Middle frontal gyrus (tissue), 1 donor: Measurements from ENCODE around the gene ANKRD13A.
A peak's percentile ranks its signal among the peaks of the same experiment; 100 is the strongest.

ENCODE experiments used
- DNase-seq: peaks from one replicate; pipeline ENCODE4 v3.0.0-alpha.2; 2015; ENCODE audit warnings: low spot score; ENCODE audit errors: extremely low spot score

The ANKRD13A gene

GRCh38 chr12:109998904-109999648 is at the start of gene ANKRD13A:
TSS of gene ANKRD13A (plus strand) at chr12:109999430. CDS start at chr12:109999689, 259 bp downstream.
- DNase-seq, result peak; percentile 72

GRCh38 chr12:109950625-109951024 is 48.6 kb upstream of the ANKRD13A start:
- no peak for DNase-seq

- no peak for DNase-seq
Measured at GRCh38 chr12:109951136-109951535, 48.1 kb upstream of the ANKRD13A start.

DNA sequence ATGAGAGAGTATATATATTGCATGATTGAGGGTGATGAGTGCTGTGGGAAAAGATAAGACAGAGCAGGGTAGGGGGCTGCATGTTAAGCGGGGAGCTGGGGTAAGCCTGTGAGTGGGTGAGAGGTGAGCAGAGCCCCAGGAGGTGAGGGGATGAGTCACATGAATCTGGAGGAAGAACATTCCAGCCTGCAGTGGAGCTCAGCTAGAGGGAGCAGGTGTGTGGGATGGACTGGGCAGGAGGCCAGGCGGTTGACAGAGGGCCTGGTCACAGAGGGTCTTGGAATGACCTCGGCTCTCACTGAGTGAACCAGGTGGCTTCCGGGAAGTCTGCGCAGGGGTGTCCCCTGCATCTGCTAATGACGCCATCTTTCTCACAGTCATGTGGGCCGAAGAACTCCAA is 47.5 kb upstream of the ANKRD13A start:
- DNase-seq, result no peak

GRCh38 chr12:109952160-109952858 is 46.9 kb upstream of the ANKRD13A start:
- DNase-seq, result no peak

GRCh38 chr12:109952873-109953272 is 46.4 kb upstream of the ANKRD13A start:
- DNase-seq, result no peak

- DNase-seq, result no peak
Measured at GRCh38 chr12:109953656-109954055, 45.6 kb upstream of the ANKRD13A start.

DNA sequence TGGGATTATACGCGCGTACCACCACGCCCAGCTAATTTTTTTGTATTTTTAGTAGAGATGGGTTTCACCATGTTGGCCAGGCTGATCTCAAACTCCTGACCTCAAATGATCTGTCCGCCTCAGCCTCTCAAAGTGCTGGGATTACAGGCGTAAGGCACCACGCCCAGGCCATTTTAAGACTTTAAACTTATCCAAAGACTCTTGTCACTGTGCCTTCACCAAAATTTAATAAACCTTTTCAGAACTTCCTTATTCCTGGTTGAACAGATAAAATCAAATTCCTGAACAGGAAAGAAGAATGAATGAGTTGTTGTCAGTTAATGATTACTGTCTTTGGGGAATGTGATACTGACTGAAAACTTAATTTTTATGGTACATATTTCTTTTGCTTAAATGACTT is 40.9 kb upstream of the ANKRD13A start:
- DNase-seq, result no peak

GRCh38 chr12:109959411-109960093 is 39.7 kb upstream of the ANKRD13A start:
- DNase-seq, result no peak

DNA sequence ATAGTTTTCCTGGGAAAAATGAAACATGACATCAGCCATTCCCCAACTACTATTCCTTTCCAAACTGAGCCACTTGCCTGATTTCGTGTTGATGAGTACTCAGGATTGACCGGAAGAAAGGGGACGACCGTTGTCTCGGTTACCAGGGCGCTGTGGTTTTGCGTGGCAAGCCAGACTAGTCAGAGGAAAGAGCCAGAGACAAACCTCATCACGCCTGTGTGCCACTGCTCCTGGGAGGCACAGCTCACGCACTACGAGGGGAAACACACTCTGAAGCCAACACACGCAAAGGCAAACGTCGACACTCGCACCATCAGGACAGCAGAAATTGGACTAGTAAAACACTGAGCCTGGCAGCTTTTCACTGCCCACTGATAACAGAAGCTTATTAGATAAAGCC is 38.0 kb upstream of the ANKRD13A start:
- no peak for DNase-seq

DNA sequence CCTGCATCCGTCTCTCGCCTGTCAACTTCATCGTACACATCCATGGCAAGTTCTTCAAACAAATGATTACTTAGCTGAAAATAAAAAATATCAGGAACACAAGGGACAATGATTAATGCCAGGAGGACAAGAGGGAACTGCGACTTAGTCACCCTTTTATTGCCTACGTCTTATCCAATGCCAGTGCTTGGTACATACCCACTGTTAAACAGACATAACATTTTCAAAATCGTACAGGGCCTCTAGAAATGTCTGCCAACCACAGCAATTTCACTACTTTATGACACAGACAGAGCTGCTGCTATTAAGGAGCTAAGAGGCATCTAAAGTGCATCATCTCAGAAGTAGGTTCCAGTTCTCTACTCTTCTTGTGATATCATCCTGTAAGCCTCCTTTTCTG is 37.6 kb upstream of the ANKRD13A start:
- no peak for DNase-seq

GRCh38 chr12:109962398-109962797 is 36.8 kb upstream of the ANKRD13A start:
- no peak for DNase-seq

DNA sequence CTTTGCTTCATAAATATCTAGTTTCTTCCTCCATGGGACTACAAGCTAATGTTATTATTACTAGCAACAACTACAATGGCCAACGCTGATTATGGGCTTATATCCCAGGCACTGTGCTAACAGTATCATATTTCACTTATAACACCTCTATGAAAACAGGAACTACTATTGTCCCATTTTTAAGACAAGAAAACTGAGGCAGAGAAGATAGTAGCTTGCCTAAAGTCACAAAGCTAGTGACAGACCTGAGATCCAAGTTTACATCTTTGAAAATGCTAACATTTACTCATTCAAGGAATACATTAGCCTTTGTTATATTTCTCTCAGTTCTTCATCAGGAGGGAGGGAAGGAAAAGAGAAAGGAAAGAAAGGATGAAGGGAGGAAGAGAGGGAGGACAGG is 35.9 kb upstream of the ANKRD13A start:
- no peak for DNase-seq

GRCh38 chr12:109963743-109964429 is 35.3 kb upstream of the ANKRD13A start:
- no peak for DNase-seq

GRCh38 chr12:109966546-109966945 is 32.7 kb upstream of the ANKRD13A start:
- DNase-seq, result no peak

GRCh38 chr12:109967383-109968031 is 31.7 kb upstream of the ANKRD13A start:
- no peak for DNase-seq

DNA sequence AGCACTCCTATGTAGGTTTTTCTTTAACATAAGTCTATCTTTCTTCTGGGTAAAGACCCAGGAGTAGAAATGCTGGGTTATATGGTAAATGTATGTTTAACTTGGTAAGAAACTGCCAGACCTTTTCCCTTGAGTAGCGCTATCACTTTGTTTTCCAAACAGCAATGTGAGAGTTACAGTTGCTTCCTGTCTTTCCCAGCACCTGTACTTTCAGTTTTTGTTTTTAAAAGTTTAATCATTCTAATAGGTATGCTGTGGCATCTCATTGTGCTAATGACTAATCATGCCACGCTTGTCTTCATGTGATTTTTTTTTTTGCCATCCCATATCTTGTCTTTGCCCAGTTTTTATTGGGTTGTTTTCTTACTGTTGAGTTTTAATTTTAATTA is 31.2 kb upstream of the ANKRD13A start:
- no peak for DNase-seq

GRCh38 chr12:109968801-109969200 is 30.4 kb upstream of the ANKRD13A start:
- no peak for DNase-seq

- DNase-seq, result no peak
Measured at GRCh38 chr12:109972821-109973220, 26.4 kb upstream of the ANKRD13A start.

DNA sequence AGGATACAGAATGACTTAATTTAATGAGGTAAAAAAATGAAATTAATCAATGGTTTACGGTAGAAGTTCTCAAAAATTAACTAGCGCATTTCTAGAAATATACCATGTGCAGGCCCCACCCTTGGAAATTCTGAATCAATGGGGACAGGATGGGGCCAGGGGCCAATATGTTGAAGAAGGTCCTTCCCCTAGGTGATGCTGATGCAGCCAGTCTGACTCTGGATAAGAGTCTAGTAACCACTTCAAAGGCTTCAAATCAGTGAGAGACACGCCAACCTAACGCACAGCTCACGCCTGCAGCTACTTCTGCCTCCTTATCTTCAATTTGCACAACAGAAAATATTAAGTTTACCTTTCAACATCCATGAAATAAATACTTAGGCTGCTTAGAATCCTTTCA is 17.9 kb upstream of the ANKRD13A start:
- no peak for DNase-seq

DNA sequence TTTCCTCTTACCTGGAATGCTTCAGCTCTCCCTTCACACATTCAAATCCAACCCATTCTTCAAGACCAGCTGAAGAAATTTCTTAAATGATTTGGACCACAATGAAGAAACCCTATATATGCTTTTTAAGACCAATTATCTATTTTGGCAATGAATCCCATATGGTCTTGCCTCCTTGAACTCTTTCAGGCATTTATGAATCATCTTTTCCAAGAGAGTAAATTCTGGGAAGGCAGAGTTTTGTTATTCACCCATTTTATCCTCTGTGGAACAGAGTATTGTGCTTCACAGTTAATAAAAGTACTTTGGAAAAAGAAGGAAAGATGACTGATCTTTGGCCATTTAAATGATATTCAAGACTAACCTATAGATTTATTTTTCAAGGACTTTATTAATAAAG is 17.0 kb upstream of the ANKRD13A start:
- no peak for DNase-seq
